IMR-90 (cell line): ENCODE results near the gene HOXC5. TPM values are rescaled to one million over a fixed set of nuclear protein-coding genes. Genes with fewer than 3 reads are reported as not detected.

Source experiments
- ATAC-seq: fragments of 200-7000 bp; cut with Tn5 transposase; 2 replicates; pipeline ENCODE4 v1.9.1; 2020; ENCODE audit warnings: low read depth, mild to moderate bottlenecking, moderate library complexity
- BruUV-seq: library from RNA; stranded (reverse); fragments of 400-500 nt; replicated peaks from 2 replicates; lab custom pipeline; 2021; lab: Mats Ljungman, UMichigan
- CTCF ChIA-PET: fragments of 300-600 bp; formaldehyde crosslinking; extraction: SDS; loops from one replicate; lab custom pipeline; 2021; ENCODE audit warnings: antibody characterized with exemption; lab: Yijun Ruan, JAX
- POLR2A ChIA-PET: fragments of 300-600 bp; sonication (Branson Sonifier 250); formaldehyde crosslinking; loops from one replicate; lab custom pipeline; 2022; ENCODE audit warnings: antibody characterized with exemption; ENCODE audit not compliant: unreplicated experiment; lab: Charles Lee
- DNase-seq: peaks from one replicate; pipeline ENCODE4 v3.0.0; 2013
- H2AFZ ChIP-seq: replicated peaks from 2 replicates; pipeline ENCODE3; 2013; ENCODE audit warnings: low read length, mild to moderate bottlenecking; ENCODE audit not compliant: poor library complexity
- H2AK5ac ChIP-seq: 2 replicates; pipeline ENCODE4 v1.6.1; 2013; ENCODE audit warnings: low read depth, low read length, inconsistent platforms
- H2AK9ac ChIP-seq: replicated peaks from 2 replicates; pipeline ENCODE3; 2013; ENCODE audit warnings: mild to moderate bottlenecking, low read depth, low read length, moderate library complexity; ENCODE audit not compliant: poor library complexity
- H2BK120ac ChIP-seq: 2 replicates; pipeline ENCODE4 v1.6.1; 2013; ENCODE audit warnings: low read depth, low read length, inconsistent platforms
- H2BK15ac ChIP-seq: 3 replicates; pipeline ENCODE4 v1.6.1; 2013; ENCODE audit warnings: low read depth, low read length, inconsistent platforms
- H2BK20ac ChIP-seq: 2 replicates; pipeline ENCODE4 v1.6.1; 2013; ENCODE audit warnings: low read depth, mild to moderate bottlenecking, inconsistent platforms, low read length, moderate library complexity
- H2BK5ac ChIP-seq: 2 replicates; pipeline ENCODE4 v1.6.1; 2013; ENCODE audit warnings: mild to moderate bottlenecking, low read depth, low read length, inconsistent platforms; ENCODE audit not compliant: poor library complexity, severe bottlenecking
- H3K14ac ChIP-seq: replicated peaks from 2 replicates; pipeline ENCODE4 v1.6.1; 2013; ENCODE audit warnings: low read depth, low read length, inconsistent platforms
- H3K18ac ChIP-seq: 2 replicates; pipeline ENCODE4 v1.6.1; 2013; ENCODE audit warnings: low read depth, low read length, control low read depth
- H3K23ac ChIP-seq: 2 replicates; pipeline ENCODE4 v1.6.1; 2013; ENCODE audit warnings: low read depth, low read length, inconsistent platforms
- H3K27ac ChIP-seq: 2 replicates; pipeline ENCODE4 v1.5.1; 2013; ENCODE audit warnings: mild to moderate bottlenecking, control low read depth, low read length; ENCODE audit not compliant: insufficient read depth
- H3K27me3 ChIP-seq: 2 replicates; pipeline ENCODE4 v1.6.1; 2013; ENCODE audit warnings: low read length; ENCODE audit not compliant: control insufficient read depth, insufficient read depth
- H3K36me3 ChIP-seq: 2 replicates; pipeline ENCODE4 v1.6.1; 2013; ENCODE audit warnings: low read length, mixed read lengths; ENCODE audit not compliant: control insufficient read depth, insufficient read depth
- H3K4ac ChIP-seq: 2 replicates; pipeline ENCODE4 v1.6.1; 2013; ENCODE audit warnings: low read depth, low read length, inconsistent platforms
- H3K4me1 ChIP-seq: 2 replicates; pipeline ENCODE4 v1.6.1; 2013; ENCODE audit warnings: low read length, mixed read lengths; ENCODE audit not compliant: control insufficient read depth, insufficient read depth
- H3K4me2 ChIP-seq: 2 replicates; pipeline ENCODE4 v1.6.1; 2013; ENCODE audit warnings: low read depth, mild to moderate bottlenecking, control low read depth, low read length, moderate library complexity
- H3K4me3 ChIP-seq: 2 replicates; pipeline ENCODE4 v1.5.1; 2013; ENCODE audit warnings: low read depth, mild to moderate bottlenecking, control low read depth, low read length, moderate library complexity; ENCODE audit not compliant: insufficient read depth
- H3K56ac ChIP-seq: 2 replicates; pipeline ENCODE4 v1.6.1; 2013; ENCODE audit warnings: low read length, inconsistent platforms; ENCODE audit not compliant: insufficient read depth; ENCODE audit errors: extremely low read depth
- H3K79me1 ChIP-seq, 2 experiments: 2 replicates each; pipeline ENCODE4 v1.6.1; 2013; ENCODE audit warnings: low read length in 2 of 2, inconsistent platforms in 1 of 2, low read depth in 1 of 2
- H3K9ac ChIP-seq: 2 replicates; pipeline ENCODE4 v1.6.1; 2013; ENCODE audit warnings: low read depth, low read length, control low read depth
- H3K9me1 ChIP-seq: 2 replicates; pipeline ENCODE4 v1.6.1; 2013; ENCODE audit warnings: low read length, inconsistent platforms; ENCODE audit not compliant: insufficient read depth
- H3K9me3 ChIP-seq: 2 replicates; pipeline ENCODE4 v1.6.1; 2013; ENCODE audit warnings: low read length; ENCODE audit not compliant: control insufficient read depth, insufficient read depth
- H4K20me1 ChIP-seq: 2 replicates; pipeline ENCODE4 v1.6.1; 2013; ENCODE audit warnings: low read length, inconsistent platforms; ENCODE audit not compliant: insufficient read depth
- H4K5ac ChIP-seq: 2 replicates; pipeline ENCODE4 v1.6.1; 2013; ENCODE audit warnings: mild to moderate bottlenecking, low read depth, low read length, control low read depth
- H4K8ac ChIP-seq, 2 experiments: 2 replicates each; pipeline ENCODE4 v1.6.1; 2013; ENCODE audit warnings: low read depth in 2 of 2, low read length in 2 of 2, control low read depth in 1 of 2, inconsistent platforms in 1 of 2
- H4K91ac ChIP-seq: 2 replicates; pipeline ENCODE4 v1.6.1; 2013; ENCODE audit warnings: low read depth, low read length, inconsistent platforms; ENCODE audit not compliant: insufficient read depth
- BHLHE40 ChIP-seq: fragments of 150-350 bp; IDR thresholded peaks from 2 replicates; pipeline ENCODE4 v1.6.1; 2016; ENCODE audit warnings: mild to moderate bottlenecking, low read depth, low read length
- CEBPB ChIP-seq: IDR thresholded peaks from 2 replicates; pipeline ENCODE4 v1.6.1; 2012; ENCODE audit warnings: low read depth, low read length, improper control_type of control experiment
- CHD1 ChIP-seq: IDR thresholded peaks from 2 replicates; pipeline ENCODE4 v1.6.1; 2012; ENCODE audit warnings: low read depth, low read length, improper control_type of control experiment
- FOS ChIP-seq: fragments of 150-350 bp; IDR thresholded peaks from 2 replicates; pipeline ENCODE4 v1.6.1; 2016; ENCODE audit warnings: low read depth, low read length
- MAFK ChIP-seq: IDR thresholded peaks from 2 replicates; pipeline ENCODE4 v1.6.1; 2012; ENCODE audit warnings: low read depth, low read length, improper control_type of control experiment
- MAZ ChIP-seq: IDR thresholded peaks from 2 replicates; pipeline ENCODE4 v1.6.1; 2012; ENCODE audit warnings: low read depth, mild to moderate bottlenecking, low read length, improper control_type of control experiment, moderate library complexity, borderline replicate concordance
- MXI1 ChIP-seq: IDR thresholded peaks from 2 replicates; pipeline ENCODE4 v1.6.1; 2012; ENCODE audit warnings: low read depth, mild to moderate bottlenecking, low read length, moderate library complexity, borderline replicate concordance
- NFE2L2 ChIP-seq: fragments of 150-350 bp; IDR thresholded peaks from 2 replicates; pipeline ENCODE4 v1.6.1; 2016; ENCODE audit warnings: low read depth, mild to moderate bottlenecking, low read length
- POLR2A ChIP-seq: IDR thresholded peaks from 2 replicates; pipeline ENCODE4 v1.6.1; 2012; ENCODE audit warnings: mild to moderate bottlenecking, low read depth, low read length
- RAD21 ChIP-seq: IDR thresholded peaks from 2 replicates; pipeline ENCODE4 v1.6.1; 2012; ENCODE audit warnings: low read length, improper control_type of control experiment
- RCOR1 ChIP-seq: IDR thresholded peaks from 2 replicates; pipeline ENCODE4 v1.6.1; 2012; ENCODE audit warnings: mild to moderate bottlenecking, low read length, improper control_type of control experiment; ENCODE audit not compliant: insufficient replicate concordance
- RFX5 ChIP-seq: IDR thresholded peaks from 2 replicates; pipeline ENCODE4 v1.8.0; 2012; ENCODE audit warnings: low read depth, mild to moderate bottlenecking, low read length, moderate library complexity
- SMC3 ChIP-seq: fragments of 150-350 bp; IDR thresholded peaks from 2 replicates; pipeline ENCODE4 v1.6.1; 2016; ENCODE audit warnings: low read depth, mild to moderate bottlenecking, antibody characterized with exemption, low read length, moderate library complexity
- WGBS, 2 experiments: methylation state at CpG; one replicate each; pipeline versions ENCODE4 v1.1.5 to v1.1.7; 2013; ENCODE audit warnings: missing lambda C conversion rate in 2 of 2; ENCODE audit not compliant: insufficient read length in 1 of 2; ENCODE audit errors: extremely low coverage in 2 of 2; 5-methylcytosine and 5-hydroxymethylcytosine counted together
- dilution Hi-C: fragments of 300-500 bp; cut with HindIII; formaldehyde crosslinking; loops from one replicate; pipeline ENCODE4 v1.14.3; 2018; ENCODE audit warnings: low sequenced_read_pairs; ENCODE audit not compliant: unreplicated experiment
- in situ Hi-C: fragments of 300-500 bp; cut with MboI; formaldehyde crosslinking; loops from 3 replicates; pipeline ENCODE4 v1.14.3; 2019; ENCODE audit warnings: low sequenced_read_pairs, inconsistent platforms, mixed read lengths
- intact Hi-C: fragments of 100-400 bp; cut with micrococcal nuclease; formaldehyde crosslinking; loops from 2 replicates; pipeline ENCODE4 v1.10.0; 2022
- polyA plus RNA-seq, 3 experiments: library from polyadenylated mRNA; depleted of rRNA; stranded (reverse); fragments of >200 nt; gene quantifications; 2 replicates each; pipeline ENCODE4 v1.2.3, GENCODE V29; 2012; ENCODE audit warnings: low replicate concordance in 1 of 3
- total RNA-seq: library from RNA; depleted of rRNA; stranded (reverse); fragments of >200 nt; gene quantifications from 2 replicates; pipeline ENCODE4 v1.2.3, GENCODE V29; 2012
- TF ChIP-seq, protein P1 (sequence below): fragments of 150-350 bp; IDR thresholded peaks from 2 replicates; pipeline ENCODE4 v1.6.1; 2016; ENCODE audit warnings: low read depth, mild to moderate bottlenecking, low read length, moderate library complexity, borderline replicate concordance
- TF ChIP-seq, protein P2 (sequence below): fragments of 150-350 bp; IDR thresholded peaks from 2 replicates; pipeline ENCODE4 v1.6.1; 2017; ENCODE audit warnings: mild to moderate bottlenecking, antibody characterized with exemption, low read length, low read depth
- TF ChIP-seq, protein P3 (sequence below): conservative IDR thresholded peaks from 2 replicates; pipeline ENCODE4 v1.5.1; 2012; ENCODE audit warnings: mild to moderate bottlenecking, low read depth, low read length, improper control_type of control experiment

The HOXC5 gene
- total and polyA plus RNA-seq, 2 of the 4 experiments (the other 2 are of a cell fraction): not detected

DNA sequence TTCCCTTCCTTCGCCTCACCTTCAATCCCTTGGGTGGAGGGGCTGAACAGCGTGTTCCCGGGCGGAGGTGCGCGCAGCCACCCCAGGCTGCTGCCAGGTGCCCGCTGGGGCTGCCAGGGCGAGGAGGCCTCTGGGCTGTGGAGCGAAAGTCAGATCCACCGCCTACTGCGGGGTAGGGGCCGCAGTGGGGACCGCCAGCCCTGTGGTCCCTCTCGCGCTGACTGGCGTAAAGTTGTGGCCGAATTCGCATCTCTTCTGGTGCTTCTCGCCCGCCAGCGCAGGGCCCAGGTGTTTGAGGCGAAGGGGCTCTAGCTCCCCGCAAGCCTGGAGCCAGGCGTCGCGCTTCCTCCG lies 13.9 kb downstream of the HOXC5 start:
- no peak overlapping the region for H4K5ac ChIP-seq
- in situ Hi-C loops (no loop called here), intact Hi-C loops (no loop called here), dilution Hi-C loops (no loop called here)
- H4K8ac ChIP-seq: no peak overlapping the region
- H2BK120ac ChIP-seq: no peak overlapping the region
- H3K27me3 ChIP-seq: peaks cover 73% of the 10 kb centered on the region
- no peak for DNase-seq
- H2AK9ac ChIP-seq: no peak overlapping the region
- no peak overlapping the region for H3K4ac ChIP-seq
- no peak overlapping the region for H3K4me3 ChIP-seq
- no peak overlapping the region for H2BK20ac ChIP-seq
- ChIA-PET POLR2A (no interaction called here), CTCF (no interaction called here)
- no peaks in the 10 kb centered on the region for H3K36me3 ChIP-seq
- no peak overlapping the region for H3K14ac ChIP-seq
- no peaks in the 10 kb centered on the region for H3K79me1 ChIP-seq
- 25 to 100% methylated on average over 1 to 5 of the region's 27 CpGs for WGBS, 2 experiments
- H3K4me2 ChIP-seq: no peak overlapping the region
- no peak overlapping the region for H4K91ac ChIP-seq
- ATAC-seq: no peak
- no peak overlapping the region for H3K18ac ChIP-seq
- no peak overlapping the region for H3K9ac ChIP-seq
- H2AK5ac ChIP-seq: no peak overlapping the region
- no peak overlapping the region for H3K23ac ChIP-seq
- H3K27ac ChIP-seq: no peak overlapping the region
- no TSS peak for BruUV-seq
- H4K20me1 ChIP-seq: no peaks in the 10 kb centered on the region
- H3K56ac ChIP-seq: no peak overlapping the region
- H3K9me1 ChIP-seq: no peaks in the 10 kb centered on the region
- no peaks in the 10 kb centered on the region for H3K4me1 ChIP-seq
- no peaks in the 10 kb centered on the region for H3K9me3 ChIP-seq
- H2AFZ ChIP-seq: no peak overlapping the region
- no peak overlapping the region for H2BK5ac ChIP-seq
- no peak overlapping the region for H2BK15ac ChIP-seq
- TF ChIP-seq NFE2L2 (no peak), RCOR1 (no peak), POLR2A (no peak), CHD1 (no peak), BHLHE40 (no peak), SMC3 (no peak), CEBPB (no peak), FOS (no peak), MAFK (no peak), MAZ (no peak), RAD21 (no peak), RFX5 (no peak), MXI1 (no peak)
- TF ChIP-seq, protein P1, sequence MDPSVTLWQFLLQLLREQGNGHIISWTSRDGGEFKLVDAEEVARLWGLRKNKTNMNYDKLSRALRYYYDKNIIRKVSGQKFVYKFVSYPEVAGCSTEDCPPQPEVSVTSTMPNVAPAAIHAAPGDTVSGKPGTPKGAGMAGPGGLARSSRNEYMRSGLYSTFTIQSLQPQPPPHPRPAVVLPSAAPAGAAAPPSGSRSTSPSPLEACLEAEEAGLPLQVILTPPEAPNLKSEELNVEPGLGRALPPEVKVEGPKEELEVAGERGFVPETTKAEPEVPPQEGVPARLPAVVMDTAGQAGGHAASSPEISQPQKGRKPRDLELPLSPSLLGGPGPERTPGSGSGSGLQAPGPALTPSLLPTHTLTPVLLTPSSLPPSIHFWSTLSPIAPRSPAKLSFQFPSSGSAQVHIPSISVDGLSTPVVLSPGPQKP: no peak
- TF ChIP-seq, protein P2, sequence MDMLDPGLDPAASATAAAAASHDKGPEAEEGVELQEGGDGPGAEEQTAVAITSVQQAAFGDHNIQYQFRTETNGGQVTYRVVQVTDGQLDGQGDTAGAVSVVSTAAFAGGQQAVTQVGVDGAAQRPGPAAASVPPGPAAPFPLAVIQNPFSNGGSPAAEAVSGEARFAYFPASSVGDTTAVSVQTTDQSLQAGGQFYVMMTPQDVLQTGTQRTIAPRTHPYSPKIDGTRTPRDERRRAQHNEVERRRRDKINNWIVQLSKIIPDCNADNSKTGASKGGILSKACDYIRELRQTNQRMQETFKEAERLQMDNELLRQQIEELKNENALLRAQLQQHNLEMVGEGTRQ: no peak
- TF ChIP-seq, protein P3, sequence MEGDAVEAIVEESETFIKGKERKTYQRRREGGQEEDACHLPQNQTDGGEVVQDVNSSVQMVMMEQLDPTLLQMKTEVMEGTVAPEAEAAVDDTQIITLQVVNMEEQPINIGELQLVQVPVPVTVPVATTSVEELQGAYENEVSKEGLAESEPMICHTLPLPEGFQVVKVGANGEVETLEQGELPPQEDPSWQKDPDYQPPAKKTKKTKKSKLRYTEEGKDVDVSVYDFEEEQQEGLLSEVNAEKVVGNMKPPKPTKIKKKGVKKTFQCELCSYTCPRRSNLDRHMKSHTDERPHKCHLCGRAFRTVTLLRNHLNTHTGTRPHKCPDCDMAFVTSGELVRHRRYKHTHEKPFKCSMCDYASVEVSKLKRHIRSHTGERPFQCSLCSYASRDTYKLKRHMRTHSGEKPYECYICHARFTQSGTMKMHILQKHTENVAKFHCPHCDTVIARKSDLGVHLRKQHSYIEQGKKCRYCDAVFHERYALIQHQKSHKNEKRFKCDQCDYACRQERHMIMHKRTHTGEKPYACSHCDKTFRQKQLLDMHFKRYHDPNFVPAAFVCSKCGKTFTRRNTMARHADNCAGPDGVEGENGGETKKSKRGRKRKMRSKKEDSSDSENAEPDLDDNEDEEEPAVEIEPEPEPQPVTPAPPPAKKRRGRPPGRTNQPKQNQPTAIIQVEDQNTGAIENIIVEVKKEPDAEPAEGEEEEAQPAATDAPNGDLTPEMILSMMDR: no peak
